GM21717 (cell line): Measurements from ENCODE around the gene C1orf167.

Experiments used
- ATAC-seq: cut with Tn5 transposase; IDR thresholded peaks from one replicate; pipeline ENCODE4 v1.9.1; 2021; ENCODE audit warnings: mild to moderate bottlenecking, moderate library complexity; ENCODE audit not compliant: unreplicated experiment

C1orf167 gene

DNA sequence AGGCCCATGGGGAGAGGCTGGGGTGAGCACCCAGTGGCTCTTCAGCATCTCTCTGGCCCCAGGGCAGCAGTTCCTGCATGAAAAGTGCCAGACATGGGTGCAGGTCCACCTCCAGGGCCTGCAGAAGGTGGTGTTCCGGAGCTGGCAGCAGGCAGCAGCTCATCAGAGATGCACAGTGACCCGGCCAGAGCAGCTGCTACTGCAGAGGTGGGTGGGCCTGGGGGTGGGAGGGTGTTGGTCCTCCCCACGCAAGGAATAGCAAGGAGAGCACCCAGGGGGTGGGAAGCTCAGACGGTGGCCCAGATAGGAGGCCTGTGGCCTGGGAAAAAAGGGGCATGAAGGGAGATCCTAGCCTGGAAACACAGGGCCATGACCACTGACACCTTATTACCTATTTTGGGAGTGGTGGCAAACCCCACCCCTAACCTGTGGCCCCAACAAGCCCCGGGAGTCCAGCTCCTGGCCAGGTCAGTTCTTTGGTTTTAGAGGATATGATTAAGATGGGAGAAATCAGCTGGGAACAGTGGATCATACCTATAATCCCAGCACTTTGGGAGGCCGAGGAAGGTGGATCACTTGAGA, 20.2 kb downstream of the C1orf167 start:
- no peak for ATAC-seq

DNA sequence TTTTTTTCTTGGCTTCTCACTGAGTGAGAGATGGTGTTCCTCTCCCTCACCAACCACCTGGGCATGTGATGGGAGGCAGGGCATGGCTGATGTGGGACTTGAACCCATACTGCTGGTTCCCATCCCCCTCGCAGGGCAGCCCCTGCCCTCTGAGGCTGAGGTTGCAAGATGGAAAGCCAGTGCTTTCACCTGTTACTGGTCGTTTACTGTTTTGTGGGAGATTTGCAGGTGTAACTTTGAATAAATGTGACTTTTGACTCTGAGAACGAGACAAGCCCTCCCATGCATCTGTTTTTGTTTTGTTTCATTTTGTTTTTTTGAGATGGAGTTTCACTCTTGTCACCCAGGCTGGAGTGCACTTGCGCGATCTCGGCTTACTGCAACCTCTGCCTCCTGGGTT, 21.6 kb downstream of the C1orf167 start:
- no peak for ATAC-seq

DNA sequence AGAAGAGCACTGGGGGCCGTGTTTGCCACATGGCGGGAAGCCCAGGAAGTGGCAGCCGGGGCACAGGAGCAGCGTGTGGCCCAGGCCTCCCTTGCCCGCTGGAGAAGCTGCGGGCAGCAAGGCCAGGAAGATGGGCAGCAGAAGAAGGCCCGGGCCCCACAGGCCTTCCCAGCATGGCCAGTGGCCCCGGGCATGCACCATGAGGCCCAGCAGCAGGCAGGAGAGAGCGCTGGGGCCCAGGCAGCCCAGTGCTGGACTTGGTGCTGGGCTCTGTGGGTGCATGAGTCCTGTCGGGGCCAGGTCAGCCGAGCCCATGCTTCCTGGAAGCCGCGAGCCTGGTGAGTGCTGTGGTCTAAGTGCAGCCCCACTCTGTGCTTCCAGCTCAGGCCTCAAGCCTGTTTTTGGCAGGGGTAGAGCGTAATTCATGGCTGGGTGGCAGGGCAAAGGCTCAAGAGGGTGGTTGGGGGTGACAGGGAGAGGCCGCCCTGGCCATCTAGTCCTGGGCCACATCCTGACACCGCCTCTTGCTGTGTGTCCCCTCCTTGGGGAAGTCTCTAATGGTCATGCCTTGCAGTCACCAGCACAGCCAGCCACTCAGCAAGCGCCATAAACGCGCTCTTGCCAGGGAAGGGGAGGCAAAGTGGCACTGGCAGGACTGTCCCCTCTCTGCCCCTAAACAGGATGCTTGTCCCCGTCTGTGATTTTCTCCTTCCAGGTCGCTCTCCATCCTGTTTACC, 22.4 kb downstream of the C1orf167 start:
- no peak for ATAC-seq

DNA sequence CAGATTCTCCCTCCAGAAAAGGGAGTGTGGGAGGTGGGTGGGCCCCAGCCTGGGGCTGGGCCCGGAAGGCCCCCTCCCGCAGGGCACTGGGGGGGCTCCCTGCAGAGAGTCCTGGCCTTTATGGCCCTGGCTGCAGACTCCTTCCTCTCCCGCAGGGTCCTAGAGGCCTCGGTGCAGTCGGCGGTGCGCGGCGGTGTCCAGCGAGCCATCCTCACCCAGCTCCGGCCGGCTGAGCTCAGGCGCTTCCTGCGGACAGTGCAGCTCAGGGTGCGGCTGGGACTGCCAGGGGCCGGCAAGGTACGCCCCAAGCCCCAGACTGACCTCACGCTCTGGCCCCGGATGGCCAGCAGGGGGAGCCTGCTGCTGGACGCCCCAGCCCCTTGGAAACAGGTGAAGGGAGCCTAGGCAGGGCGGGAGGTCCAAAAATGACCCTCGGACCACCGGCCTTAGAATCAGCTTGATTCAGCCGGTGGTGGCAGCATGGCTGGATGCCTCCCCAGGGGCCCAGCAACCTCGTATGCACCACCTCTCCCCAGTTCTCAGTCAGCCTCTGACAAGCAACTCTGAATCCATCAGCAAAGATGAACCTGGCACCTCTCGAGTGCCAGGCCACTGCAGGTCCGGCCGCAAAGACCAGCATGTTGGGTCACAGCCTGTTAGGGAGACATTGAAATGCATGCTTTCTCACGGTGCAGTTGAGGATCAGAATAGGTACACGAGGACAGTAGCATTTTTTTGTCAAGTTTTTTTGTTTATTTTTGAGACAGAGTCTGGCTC, 23.2 kb downstream of the C1orf167 start:
- no peak for ATAC-seq

DNA sequence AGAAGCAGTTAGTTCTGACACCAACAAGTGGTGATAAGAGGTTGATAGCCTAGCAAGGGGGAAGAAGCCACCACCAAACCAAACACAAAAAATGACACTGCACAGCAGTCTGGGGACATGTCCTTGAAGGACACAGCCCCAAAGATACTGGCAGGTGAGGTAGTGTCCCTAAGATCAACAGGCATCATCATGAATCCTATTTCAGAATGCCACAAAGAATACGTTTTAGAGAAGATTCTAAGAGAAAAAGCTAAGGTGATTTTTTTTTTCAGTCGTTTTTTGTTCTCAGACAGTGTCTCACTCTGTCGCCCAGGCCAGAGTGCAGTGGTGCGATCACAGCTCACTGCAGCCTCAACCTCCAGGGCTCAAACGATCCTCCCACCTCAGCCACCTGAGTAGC, 24.2 kb downstream of the C1orf167 start:
- ATAC-seq: no peak

DNA sequence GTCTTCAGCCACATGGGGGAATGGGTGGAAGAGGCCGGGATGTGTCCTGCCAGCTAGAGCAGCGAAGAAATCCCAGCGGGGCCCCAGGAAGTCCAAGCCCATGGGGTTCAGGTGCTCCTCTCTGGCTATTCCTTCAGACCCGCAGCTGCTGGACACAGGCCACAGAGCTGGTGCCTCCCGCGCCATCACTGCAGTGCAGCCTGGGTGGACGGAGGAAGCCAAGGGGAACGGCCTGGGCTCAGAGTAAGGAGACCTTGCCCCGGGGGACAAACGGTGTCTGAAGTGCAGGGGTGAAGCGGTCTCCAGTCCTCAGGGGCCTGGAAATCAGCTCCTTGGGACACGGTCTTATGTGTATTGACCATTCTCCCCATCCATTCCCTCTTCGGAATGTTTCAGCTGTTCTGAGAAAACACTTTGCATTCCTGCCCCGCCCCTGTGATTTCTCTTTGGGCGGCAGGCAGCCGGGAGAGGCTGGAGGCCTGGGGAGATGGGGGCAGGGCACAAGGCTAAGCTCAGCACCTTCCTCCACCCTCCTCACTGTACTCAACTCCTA, 25.3 kb downstream of the C1orf167 start:
- no peak for ATAC-seq

DNA sequence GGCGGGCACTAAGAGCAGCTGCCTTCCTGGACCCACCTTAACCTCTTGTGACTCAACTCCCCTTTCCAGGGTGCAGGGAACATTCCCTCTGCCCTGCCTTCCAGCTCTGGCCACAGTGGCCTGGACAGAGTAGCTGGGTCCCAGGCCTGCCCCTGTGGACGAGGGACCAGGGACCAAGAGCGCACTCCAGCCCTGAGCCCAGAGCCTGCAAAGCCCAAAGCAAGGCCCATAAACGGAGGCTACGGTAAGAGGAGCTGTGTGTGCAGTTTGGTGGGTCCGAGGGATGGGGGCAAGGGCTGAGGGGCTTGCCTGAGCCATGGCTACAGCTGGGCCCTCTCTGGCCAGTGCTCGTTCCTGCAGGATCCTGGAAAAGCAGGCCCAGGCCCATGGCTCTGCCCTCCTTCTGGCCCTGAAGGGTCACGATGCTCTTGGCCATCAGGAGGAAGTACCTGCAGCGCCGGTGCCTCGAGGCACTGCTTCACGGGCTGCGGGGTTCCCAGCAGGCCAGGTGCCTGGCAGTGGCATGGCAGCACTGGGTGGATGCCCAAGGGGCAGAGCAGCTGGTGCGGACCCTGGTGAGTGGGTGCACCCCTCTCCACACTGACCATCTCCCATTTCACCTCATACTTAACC, 25.9 kb downstream of the C1orf167 start:
- ATAC-seq: no peak

DNA sequence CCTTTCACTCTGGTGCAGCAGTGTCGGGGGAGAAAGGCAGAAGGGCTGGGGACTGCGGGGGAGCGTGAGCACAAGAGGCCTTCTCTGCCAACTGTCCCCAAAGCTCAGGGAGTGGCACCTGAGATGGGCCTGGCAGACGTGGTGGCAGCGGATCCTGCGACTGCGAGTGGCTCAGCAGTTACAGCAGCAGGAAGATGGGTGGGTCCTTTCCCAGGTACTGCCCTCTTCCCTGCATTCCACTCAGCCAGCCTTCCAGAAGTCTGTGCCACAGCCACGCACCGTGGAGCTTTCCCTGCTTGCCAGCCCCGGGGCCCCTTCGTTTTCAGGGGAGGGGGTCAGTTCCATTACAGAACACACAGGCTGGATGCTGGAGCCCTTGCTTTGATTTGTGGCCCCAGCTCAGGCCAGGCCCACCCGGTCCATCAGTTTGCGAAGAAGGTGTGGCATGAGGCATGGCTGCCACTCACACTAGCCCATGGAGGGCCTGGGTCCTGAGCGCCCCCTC, 26.6 kb downstream of the C1orf167 start:
- ATAC-seq: no peak

DNA sequence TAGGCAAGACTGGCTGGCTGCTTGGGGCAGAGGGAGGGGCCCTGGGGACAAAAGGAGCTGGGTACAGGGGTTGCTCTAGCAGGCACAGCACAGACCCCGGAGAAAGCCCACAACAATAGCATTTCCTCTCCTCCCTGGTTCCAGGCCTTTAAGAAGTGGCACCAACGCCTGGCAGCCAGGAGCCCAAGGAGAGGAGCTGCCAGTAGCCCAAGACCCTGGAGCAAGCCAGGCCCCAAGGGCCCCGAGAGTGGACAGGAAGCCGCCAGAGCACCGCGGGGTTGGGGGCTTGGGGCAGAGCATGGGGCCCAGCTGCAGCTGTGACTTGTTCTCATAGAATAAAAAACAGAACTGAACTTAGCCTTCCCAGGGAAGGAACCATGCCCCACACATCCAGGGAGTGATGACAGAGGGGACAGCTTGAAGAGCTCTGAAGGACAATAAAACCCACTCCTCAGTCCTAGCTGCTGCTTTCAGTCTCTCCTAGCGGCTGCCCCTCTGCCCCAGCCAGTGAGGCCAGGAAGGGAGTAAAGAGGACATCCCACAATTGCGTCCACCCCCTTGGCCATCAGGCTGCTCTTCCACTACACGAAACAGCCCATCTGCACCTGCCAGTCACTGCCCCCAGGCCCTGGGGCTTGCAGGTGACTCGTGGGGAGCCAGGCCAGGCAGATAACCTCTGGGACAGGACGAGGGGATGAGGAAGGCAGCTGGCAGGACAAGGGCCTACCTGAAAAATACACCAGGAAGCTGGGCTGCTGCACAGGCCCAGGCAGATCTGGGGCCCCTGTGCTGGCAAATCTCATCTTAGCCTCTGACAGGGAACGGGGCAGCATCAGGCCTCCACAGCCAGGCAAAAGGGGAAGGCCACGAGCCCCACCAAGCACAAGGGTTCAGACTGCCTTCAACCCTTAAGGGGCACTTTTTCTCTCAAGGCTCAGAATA, 27.4 kb downstream of the C1orf167 start:
- no peak for ATAC-seq

DNA sequence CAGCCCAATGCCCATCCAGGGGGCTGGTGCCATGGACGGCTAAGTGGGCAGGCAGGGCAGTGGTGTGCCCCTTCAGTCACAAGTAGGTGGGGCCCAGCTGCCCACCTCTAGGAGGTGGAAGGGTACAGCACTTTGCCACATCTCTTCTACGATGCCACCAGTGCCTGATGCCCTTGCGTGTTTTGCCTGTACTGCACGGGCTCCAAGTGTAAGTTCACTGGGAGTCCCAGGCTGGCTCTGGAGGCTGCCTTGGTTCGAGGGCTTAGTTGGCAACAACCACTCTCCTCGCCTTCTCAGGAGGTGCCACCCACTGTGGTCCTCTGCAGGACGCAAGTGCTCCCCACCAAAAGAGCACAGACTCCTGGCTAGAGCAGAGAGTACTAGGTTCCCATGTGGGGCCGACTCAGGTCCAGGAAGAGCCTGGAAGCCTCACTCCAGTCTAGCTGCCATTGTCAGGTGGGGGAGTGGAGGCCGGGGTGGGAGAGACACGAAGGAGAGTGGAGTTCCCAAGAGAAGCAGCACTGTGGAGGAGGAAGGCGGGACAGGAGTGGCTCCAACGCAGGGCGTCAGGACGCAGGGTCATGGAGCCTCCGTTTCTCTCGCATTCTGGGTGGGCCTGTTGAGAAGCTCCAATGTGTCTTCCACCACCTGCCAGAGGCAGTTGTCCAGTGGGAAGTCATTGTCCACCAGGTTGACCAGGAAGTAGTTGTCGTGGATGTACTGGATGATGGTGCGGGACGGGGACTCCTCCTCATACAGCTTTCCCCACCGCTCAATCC, 28.3 kb downstream of the C1orf167 start:
- ATAC-seq: no peak

DNA sequence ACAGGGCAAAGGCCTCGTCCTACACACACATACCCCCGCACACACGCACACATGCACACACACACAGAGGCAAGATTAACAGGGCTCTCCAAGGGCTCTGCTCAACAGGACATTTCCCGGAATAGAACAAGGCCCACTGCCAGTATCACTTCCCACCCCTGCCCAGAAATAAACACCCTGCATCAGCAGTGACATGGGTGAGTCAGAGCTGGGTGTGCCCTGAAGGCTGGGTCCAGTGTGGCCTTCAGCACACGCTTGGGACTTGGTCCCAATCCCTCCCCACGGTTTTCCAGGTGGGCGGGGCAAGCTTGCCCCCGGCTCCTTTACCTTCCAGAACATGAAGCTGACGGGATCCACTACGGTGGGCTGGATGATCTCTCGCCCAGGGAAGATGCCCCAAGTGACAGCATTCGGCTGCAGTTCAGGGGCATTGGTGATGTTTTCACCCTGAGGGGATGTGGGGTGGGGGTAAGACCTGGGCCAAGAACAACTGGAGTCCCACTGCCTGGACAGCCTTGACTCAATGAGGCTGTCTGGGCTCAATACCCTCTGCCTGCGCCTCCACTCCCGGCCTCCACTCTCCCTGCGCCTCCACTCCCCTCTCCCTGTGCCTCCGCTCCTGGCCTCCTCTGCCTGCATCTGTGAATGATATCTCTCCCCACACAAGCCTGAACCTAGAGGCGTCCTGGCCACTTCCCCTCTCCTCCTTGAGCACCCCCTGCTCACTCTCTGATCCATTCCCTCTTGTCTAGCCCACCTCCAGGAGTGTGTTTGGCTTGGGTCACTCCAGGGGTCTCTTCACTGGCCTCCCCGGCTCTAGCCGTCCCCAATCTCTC, 29.1 kb downstream of the C1orf167 start:
- no peak for ATAC-seq

DNA sequence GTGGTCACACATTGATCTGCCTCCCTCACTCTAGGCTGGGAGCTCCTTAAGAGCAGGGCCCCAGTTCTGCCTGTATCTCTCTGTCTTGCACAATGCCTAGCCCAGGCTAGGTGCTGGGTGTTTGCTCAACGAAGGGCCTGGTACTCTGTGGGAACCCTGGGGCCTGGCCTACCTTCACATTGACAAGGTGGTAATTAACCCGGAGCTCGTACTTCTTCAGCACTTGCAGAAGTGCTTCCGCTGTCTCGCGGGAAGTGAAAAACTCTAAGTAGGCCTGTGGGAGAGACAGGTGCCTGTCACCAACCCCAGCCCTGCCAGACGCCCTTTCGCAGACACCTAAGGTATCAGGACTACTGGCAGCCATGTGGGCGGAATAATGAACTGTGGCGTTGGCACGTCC, 30.1 kb downstream of the C1orf167 start:
- ATAC-seq: no peak

DNA sequence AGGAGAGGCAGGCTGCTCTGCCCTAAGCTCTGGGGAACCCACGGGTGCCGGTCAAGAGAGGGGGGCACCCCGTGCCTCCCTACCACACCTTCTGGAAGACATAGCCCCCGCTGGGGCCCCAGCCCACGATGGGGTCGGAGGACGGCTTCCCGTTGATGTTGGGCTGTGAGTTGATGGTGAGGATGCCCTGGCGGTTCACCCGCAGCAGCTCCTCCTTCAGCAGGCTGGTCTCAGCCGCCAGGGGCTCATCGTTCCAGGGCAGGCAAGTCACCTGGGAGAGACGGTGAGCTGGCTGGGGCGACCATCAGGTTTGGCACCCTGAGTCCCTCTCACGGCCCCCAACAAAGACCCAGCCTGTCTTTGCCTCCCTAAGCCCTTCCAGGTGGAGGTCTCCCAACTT, 31.8 kb downstream of the C1orf167 start:
- no peak for ATAC-seq

DNA sequence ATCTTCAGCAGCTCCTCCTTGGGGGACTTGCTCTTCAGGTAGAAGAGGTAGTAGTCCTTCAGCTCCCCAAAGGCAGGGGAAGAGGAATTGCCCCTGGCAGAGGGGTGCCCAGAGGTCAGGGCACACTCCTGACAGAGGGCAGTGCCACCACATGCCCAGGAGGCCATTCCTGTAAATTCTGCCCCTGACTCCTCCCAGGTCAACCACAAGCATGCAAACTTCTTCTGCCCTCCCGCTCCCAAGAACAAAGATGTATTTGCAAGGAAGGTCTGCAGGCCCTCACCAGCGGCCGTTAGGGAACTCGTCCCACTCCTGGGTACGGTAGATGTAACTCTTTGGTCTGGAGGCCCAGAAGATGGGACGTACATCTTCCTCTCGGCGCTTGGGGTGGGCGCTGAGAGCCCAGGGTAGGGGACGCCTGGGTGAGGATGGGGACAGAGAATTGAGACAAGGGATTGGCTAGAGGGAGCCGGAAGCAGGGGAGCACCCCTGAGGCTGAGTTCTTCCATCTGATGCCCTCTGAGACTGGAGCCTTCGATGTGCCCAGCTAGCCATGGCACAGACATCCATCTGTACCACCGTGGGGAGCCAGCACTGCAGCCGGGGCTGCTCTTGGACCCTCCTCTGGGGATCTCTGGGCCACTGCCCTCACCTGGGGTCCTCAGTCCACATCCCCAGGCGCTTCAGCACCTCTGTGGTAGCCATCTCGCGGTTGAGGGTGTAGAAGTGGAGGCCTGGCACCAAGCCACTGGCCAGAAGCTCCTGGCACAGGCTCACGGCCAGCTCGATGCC, 32.6 kb downstream of the C1orf167 start:
- ATAC-seq: no peak

DNA sequence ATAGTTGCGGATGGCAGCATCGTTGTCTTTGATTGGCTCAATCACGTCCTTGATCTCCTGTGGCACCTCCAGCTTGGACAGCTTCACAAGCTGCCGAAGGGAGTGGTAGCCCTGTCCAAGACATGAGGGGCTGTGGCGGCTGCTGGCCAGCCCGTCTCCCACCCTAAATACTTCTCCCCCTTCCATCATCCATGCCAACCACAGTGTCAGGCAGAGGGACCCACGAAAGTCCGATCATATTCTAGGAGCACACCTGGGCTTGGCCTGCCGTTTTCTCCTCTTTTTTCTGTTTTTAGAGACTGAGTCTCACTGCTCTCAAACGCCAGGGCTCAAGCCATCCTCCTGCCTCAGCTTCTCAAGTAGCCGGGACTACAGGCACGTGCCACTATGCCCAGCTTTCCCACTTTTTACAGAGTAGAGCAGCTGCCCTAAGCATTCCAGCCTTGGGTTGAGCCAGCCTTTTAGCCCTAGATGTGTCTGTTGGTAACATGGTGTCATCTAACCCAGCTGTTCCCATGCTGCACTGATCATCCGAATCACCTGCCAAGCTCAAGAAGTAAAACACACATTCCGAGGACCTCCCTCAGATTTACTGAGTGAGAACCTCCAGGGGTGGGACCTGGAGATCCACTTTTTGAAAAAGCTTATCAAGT, 33.4 kb downstream of the C1orf167 start:
- no peak for ATAC-seq

DNA sequence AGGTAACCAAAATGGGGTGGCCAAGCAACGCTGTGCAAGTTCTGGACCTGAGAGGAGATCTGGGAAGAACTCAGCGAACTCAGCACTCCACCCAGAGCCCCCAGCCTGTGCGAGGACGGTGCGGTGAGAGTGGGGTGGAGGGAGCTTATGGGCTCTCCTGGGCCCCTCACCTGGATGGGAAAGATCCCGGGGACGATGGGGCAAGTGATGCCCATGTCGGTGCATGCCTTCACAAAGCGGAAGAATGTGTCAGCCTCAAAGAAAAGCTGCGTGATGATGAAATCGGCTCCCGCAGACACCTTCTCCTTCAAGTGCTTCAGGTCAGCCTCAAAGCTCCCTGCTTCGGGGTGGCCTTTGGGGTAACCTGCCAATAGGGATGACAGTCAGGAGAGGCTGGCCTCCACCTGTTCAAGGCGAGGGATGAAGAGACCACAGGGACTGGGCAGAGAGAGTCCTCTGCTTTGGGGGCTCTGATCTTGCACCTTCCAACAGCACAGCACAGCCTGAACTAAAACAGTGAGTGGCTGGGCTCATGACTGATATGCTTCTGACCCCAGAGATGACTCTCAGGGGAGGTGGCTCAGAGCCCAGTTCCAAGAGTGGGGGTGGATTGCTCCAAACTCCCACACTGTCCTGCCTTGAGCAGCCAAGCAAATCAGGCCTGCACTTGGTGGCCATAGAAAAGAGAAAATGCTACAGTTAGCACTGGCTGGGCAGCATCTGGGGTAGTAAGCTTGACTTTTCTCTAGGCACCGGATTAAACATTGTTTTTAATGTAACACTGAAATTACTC, 34.2 kb downstream of the C1orf167 start:
- no peak for ATAC-seq
